GM12864 (cell line): ENCODE data around the gene OR1L8.
"Not testable (repeated sequence)": the region's sequence is repeated elsewhere in the genome, so short reads cannot be mapped to it uniquely, and the experiment has no call there.

Source experiments
- DNase-seq: peaks from one replicate; pipeline ENCODE4 v3.0.0-alpha.2; 2011; ENCODE audit warnings: low read depth
- H3K4me3 ChIP-seq: 2 replicates; pipeline ENCODE4 v1.5.1; 2011; ENCODE audit warnings: mild to moderate bottlenecking, low read depth, low read length, control low read depth
- CTCF ChIP-seq: IDR thresholded peaks from 2 replicates; pipeline ENCODE4 v1.5.1; 2011; ENCODE audit warnings: low read depth, mild to moderate bottlenecking, moderate library complexity, low read length, control low read depth, inconsistent platforms; ENCODE audit errors: missing control alignments

OR1L8 gene

GRCh38 chr9:122583284-122583683 is at the start of gene OR1L8:
Gene OR1L8, minus strand, starts transcription at chr9:122583384. Its CDS starts 14,907 bp downstream, at chr9:122568477.
- not testable (repeated sequence) for H3K4me3 ChIP-seq, DNase-seq

- no peak overlapping the region for H3K4me3 ChIP-seq
- no peak for DNase-seq
- no peak for TF ChIP-seq CTCF
These were observed 36.8 kb upstream of the OR1L8 start for GRCh38 chr9:122619996-122620395.

GRCh38 chr9:122614362-122614761 is 31.2 kb upstream of the OR1L8 start, which contains the start of gene OR1Q1:
Gene OR1Q1, plus strand, starts transcription at chr9:122614738. Its CDS starts 0 bp downstream, at chr9:122614738.
- H3K4me3 ChIP-seq = no peak within 1 kb of the TSS
- TF ChIP-seq CTCF = no peak
- DNase-seq = no peak

GRCh38 chr9:122609804-122610203 is 26.6 kb upstream of the OR1L8 start:
- H3K4me3 ChIP-seq = no peak overlapping the region
- no peak for DNase-seq
- TF ChIP-seq CTCF = no peak

- no peak overlapping the region for H3K4me3 ChIP-seq
- TF ChIP-seq CTCF = no peak
- no peak for DNase-seq
These were observed 23.4 kb upstream of the OR1L8 start for GRCh38 chr9:122606587-122606986.

- no peak overlapping the region for H3K4me3 ChIP-seq
- no peak for DNase-seq
- no peak for TF ChIP-seq CTCF
These were observed 22.5 kb upstream of the OR1L8 start for GRCh38 chr9:122605691-122606090.

- H3K4me3 ChIP-seq = no peak overlapping the region
- TF ChIP-seq CTCF = no peak
- DNase-seq = no peak
These were observed 2.8 kb downstream of the OR1L8 start for GRCh38 chr9:122580360-122580759.
